Naive thymus-derived CD4-positive, alpha-beta T cell (primary cell): ENCODE results near the gene SPARCL1. TPM values are rescaled to one million over a fixed set of nuclear protein-coding genes. Genes with fewer than 3 reads are reported as not detected.

ENCODE experiments used
- ATAC-seq: fragments of 150-1000 bp; cut with Tn5 transposase; 2 replicates; pipeline ENCODE4 v1.10.0; 2021; ENCODE audit warnings: mild to moderate bottlenecking, moderate library complexity
- CTCF ChIA-PET: fragments of 350-600 bp; sonication (Branson Sonifier 250); formaldehyde crosslinking; loops from one replicate; lab custom pipeline; 2021; ENCODE audit warnings: antibody characterized with exemption; lab: Charles Lee
- POLR2A ChIA-PET: fragments of 350-600 bp; sonication (Branson Sonifier 250); formaldehyde crosslinking; loops from one replicate; lab custom pipeline; 2021; ENCODE audit warnings: antibody characterized with exemption, inconsistent platforms; lab: Charles Lee
- DNase-seq, 9 donors: peaks; one replicate each; pipeline versions ENCODE4 v3.0.0 to v3.0.0-alpha.2; 2020 to 2022; ENCODE audit warnings: mixed read lengths in 1 of 9
- H3K27ac ChIP-seq: one replicate; pipeline ENCODE4 v1.7.0; 2013; ENCODE audit warnings: mild to moderate bottlenecking, low read depth, low read length, moderate library complexity
- H3K27me3 ChIP-seq, 2 donors: one replicate each; pipeline ENCODE4 v1.7.0; 2013; ENCODE audit warnings: low read length in 2 of 2, mild to moderate bottlenecking in 2 of 2, moderate library complexity in 2 of 2; ENCODE audit not compliant: control insufficient read depth in 2 of 2, insufficient read depth in 2 of 2
- H3K36me3 ChIP-seq, 3 experiments: 1 replicate in 2 of 3; 2 replicates in 1 of 3; pipeline ENCODE4 v1.7.0; 2013; ENCODE audit warnings: low read length in 3 of 3, mild to moderate bottlenecking in 3 of 3, moderate library complexity in 1 of 3; ENCODE audit not compliant: insufficient read depth in 3 of 3, control insufficient read depth in 2 of 3
- H3K4me1 ChIP-seq, 2 donors: one replicate each; pipeline ENCODE4 v1.7.0; 2013; ENCODE audit warnings: low read length in 2 of 2, mild to moderate bottlenecking in 2 of 2, moderate library complexity in 1 of 2; ENCODE audit not compliant: control insufficient read depth in 2 of 2, insufficient read depth in 2 of 2
- H3K4me3 ChIP-seq: 2 replicates; pipeline ENCODE4 v1.7.0; 2013; ENCODE audit warnings: mild to moderate bottlenecking, low read length
- H3K9me3 ChIP-seq, 3 experiments: 1 replicate in 2 of 3; 2 replicates in 1 of 3; pipeline ENCODE4 v1.7.0; 2013; ENCODE audit warnings: low read length in 3 of 3; ENCODE audit not compliant: control insufficient read depth in 2 of 3
- H3K27ac Mint-ChIP-seq, 9 donors: one replicate each; pipeline ENCODE4 v1.8.0; 2020 to 2022; ENCODE audit warnings: mixed read lengths in 9 of 9, mild to moderate bottlenecking in 8 of 9, moderate library complexity in 5 of 9, inconsistent platforms in 2 of 9
- H3K27me3 Mint-ChIP-seq, 5 donors: one replicate each; pipeline ENCODE4 v1.8.0; 2021 to 2022; ENCODE audit warnings: mixed read lengths in 5 of 5, mild to moderate bottlenecking in 1 of 5
- H3K36me3 Mint-ChIP-seq, 5 donors: one replicate each; pipeline ENCODE4 v1.8.0; 2020 to 2022; ENCODE audit warnings: mixed read lengths in 5 of 5, mild to moderate bottlenecking in 3 of 5, inconsistent platforms in 1 of 5
- H3K4me1 Mint-ChIP-seq, 7 donors: one replicate each; pipeline ENCODE4 v1.8.0; 2020 to 2022; ENCODE audit warnings: mixed read lengths in 7 of 7, mild to moderate bottlenecking in 3 of 7, inconsistent platforms in 1 of 7
- H3K4me3 Mint-ChIP-seq, 10 donors: one replicate each; pipeline ENCODE4 v1.8.0; 2020 to 2022; ENCODE audit warnings: mild to moderate bottlenecking in 10 of 10, mixed read lengths in 10 of 10, moderate library complexity in 6 of 10, inconsistent platforms in 2 of 10
- H3K9me3 Mint-ChIP-seq, 11 donors: one replicate each; pipeline ENCODE4 v1.8.0; 2020 to 2022; ENCODE audit warnings: mixed read lengths in 11 of 11, mild to moderate bottlenecking in 4 of 11, inconsistent platforms in 1 of 11, moderate library complexity in 1 of 11
- intact Hi-C, 2 donors: fragments of 100-400 bp; cut with micrococcal nuclease; formaldehyde crosslinking; loops; one replicate each; pipeline ENCODE4 v1.15.1; 2023
- polyA plus RNA-seq, 2 donors: library from polyadenylated mRNA; unstranded; fragments of 300-500 nt; fragmentation: Illumina TruSeq; gene quantifications; one replicate each; pipeline ENCODE4 v1.2.3, GENCODE V29; 2021
- total RNA-seq, 6 experiments: library from RNA in 5 of 6; stranded (reverse) in 5 of 6; gene quantifications; 1 replicate in 5 of 6; 2 replicates in 1 of 6; pipeline ENCODE4 v1.2.3 and lab custom pipeline; 2021 to 2026

SPARCL1 gene
- total and polyA plus RNA-seq, 7 experiments from 2014 or later = not detected

- no peaks in the 10 kb centered on the region for H3K36me3 ChIP-seq
- H3K27ac ChIP-seq = no peak overlapping the region
- H3K9me3 ChIP-seq = no peaks in the 10 kb centered on the region
- H3K4me3 Mint-ChIP-seq = no peak overlapping the region
- intact Hi-C loops = no loop called here
- ChIA-PET CTCF (no interaction called here), POLR2A (no interaction called here)
- ATAC-seq (no peak), DNase-seq (no peak)
- H3K4me3 ChIP-seq = no peak overlapping the region
- no peak overlapping the region for H3K27ac Mint-ChIP-seq
- H3K4me1 Mint-ChIP-seq = peaks cover 0 to 2% (median 0%) of the 10 kb centered on the region in 7 donors
- H3K27me3 ChIP-seq = no peaks in the 10 kb centered on the region
- H3K27me3 Mint-ChIP-seq = peaks cover 0 to 15% (median 4%) of the 10 kb centered on the region in 5 donors
- H3K36me3 Mint-ChIP-seq = no peaks in the 10 kb centered on the region
- H3K4me1 ChIP-seq = no peaks in the 10 kb centered on the region
- H3K9me3 Mint-ChIP-seq = no peaks in the 10 kb centered on the region
Measured at GRCh38 chr4:87553182-87553581, 24.0 kb upstream of the SPARCL1 start.

GRCh38 chr4:87551361-87551760, 22.2 kb upstream of the SPARCL1 start:
- H3K27ac ChIP-seq = no peak overlapping the region
- no peak for DNase-seq
- ChIA-PET POLR2A (no interaction called here), CTCF (no interaction called here)
- peaks cover 4 to 15% (median 4%) of the 10 kb centered on the region in 5 donors for H3K27me3 Mint-ChIP-seq
- H3K9me3 Mint-ChIP-seq = no peaks in the 10 kb centered on the region
- no peak for ATAC-seq
- H3K27ac Mint-ChIP-seq = no peak overlapping the region
- H3K4me3 Mint-ChIP-seq = no peak overlapping the region
- H3K4me3 ChIP-seq = no peak overlapping the region
- H3K36me3 ChIP-seq = no peaks in the 10 kb centered on the region
- no peaks in the 10 kb centered on the region for H3K27me3 ChIP-seq
- intact Hi-C loops = no loop called here
- no peaks in the 10 kb centered on the region for H3K4me1 Mint-ChIP-seq
- no peaks in the 10 kb centered on the region for H3K9me3 ChIP-seq
- peaks cover 0 to 4% (median 0%) of the 10 kb centered on the region in 5 donors for H3K36me3 Mint-ChIP-seq
- H3K4me1 ChIP-seq = no peaks in the 10 kb centered on the region

- no peaks in the 10 kb centered on the region for H3K9me3 ChIP-seq
- ATAC-seq = no peak
- POLR2A ChIA-PET = no interaction called here
- intact Hi-C loops = no loop called here
- CTCF ChIA-PET = no interaction called here
- Mint-ChIP-seq H3K27ac (no peak overlapping the region), H3K9me3 (peaks cover 0 to 3% (median 0%) of the 10 kb centered on the region in 11 donors), H3K4me1 (no peaks in the 10 kb centered on the region), H3K4me3 (no peak overlapping the region), H3K36me3 (peaks cover 0 to 4% (median 0%) of the 10 kb centered on the region in 5 donors), H3K27me3 (peaks cover 11 to 19% (median 12%) of the 10 kb centered on the region in 5 donors)
- no peaks in the 10 kb centered on the region for H3K36me3 ChIP-seq
- no peaks in the 10 kb centered on the region for H3K27me3 ChIP-seq
- no peak for DNase-seq
- H3K4me3 ChIP-seq = no peak overlapping the region
- H3K27ac ChIP-seq = no peak overlapping the region
- H3K4me1 ChIP-seq = no peaks in the 10 kb centered on the region
Measured at GRCh38 chr4:87547016-87547708, 18.0 kb upstream of the SPARCL1 start.

- Mint-ChIP-seq H3K4me1 (no peaks in the 10 kb centered on the region), H3K9me3 (peaks cover 0 to 3% (median 0%) of the 10 kb centered on the region in 11 donors), H3K27me3 (peaks cover 5 to 19% (median 10%) of the 10 kb centered on the region in 5 donors), H3K4me3 (no peak overlapping the region), H3K36me3 (peaks cover 0 to 4% (median 0%) of the 10 kb centered on the region in 5 donors), H3K27ac (no peak overlapping the region)
- ChIA-PET CTCF (no interaction called here), POLR2A (no interaction called here)
- no peaks in the 10 kb centered on the region for H3K4me1 ChIP-seq
- intact Hi-C loops = loop anchor here in 1 of 2 donors (2.0 kb wide), 1 partner anchor 304 kb away; no protein-coding TSS in a partner anchor
- no peaks in the 10 kb centered on the region for H3K36me3 ChIP-seq
- DNase-seq (no peak), ATAC-seq (no peak)
- no peak overlapping the region for H3K27ac ChIP-seq
- no peak overlapping the region for H3K4me3 ChIP-seq
- H3K9me3 ChIP-seq = no peaks in the 10 kb centered on the region
- no peaks in the 10 kb centered on the region for H3K27me3 ChIP-seq
Measured at GRCh38 chr4:87545052-87545451, 15.9 kb upstream of the SPARCL1 start.

- Mint-ChIP-seq H3K27ac (no peak overlapping the region), H3K4me1 (no peaks in the 10 kb centered on the region), H3K9me3 (peaks cover 0 to 3% (median 0%) of the 10 kb centered on the region in 11 donors), H3K36me3 (peaks cover 0 to 4% (median 0%) of the 10 kb centered on the region in 5 donors), H3K27me3 (peaks cover 1 to 19% (median 9%) of the 10 kb centered on the region in 5 donors), H3K4me3 (no peak overlapping the region)
- ATAC-seq = no peak
- no peak overlapping the region for H3K4me3 ChIP-seq
- intact Hi-C loops = loop anchor here in 1 of 2 donors (2.0 kb wide), 1 partner anchor 305 kb away; no protein-coding TSS in a partner anchor
- H3K4me1 ChIP-seq = no peaks in the 10 kb centered on the region
- ChIA-PET CTCF (no interaction called here), POLR2A (no interaction called here)
- H3K9me3 ChIP-seq = no peaks in the 10 kb centered on the region
- no peaks in the 10 kb centered on the region for H3K27me3 ChIP-seq
- H3K36me3 ChIP-seq = no peaks in the 10 kb centered on the region
- no peak for DNase-seq
- H3K27ac ChIP-seq = no peak overlapping the region
Measured at GRCh38 chr4:87543835-87544461, 14.8 kb upstream of the SPARCL1 start.

- ATAC-seq = no peak
- POLR2A ChIA-PET = no interaction called here
- Mint-ChIP-seq H3K36me3 (peaks cover 0 to 4% (median 0%) of the 10 kb centered on the region in 5 donors), H3K4me3 (no peak overlapping the region), H3K27ac (no peak overlapping the region), H3K27me3 (peaks cover 1 to 19% (median 9%) of the 10 kb centered on the region in 5 donors), H3K9me3 (peaks cover 0 to 3% (median 0%) of the 10 kb centered on the region in 11 donors), H3K4me1 (no peaks in the 10 kb centered on the region)
- no peak for DNase-seq
- Histone ChIP-seq H3K27ac (no peak overlapping the region), H3K36me3 (no peaks in the 10 kb centered on the region), H3K4me1 (no peaks in the 10 kb centered on the region), H3K4me3 (no peak overlapping the region), H3K9me3 (no peaks in the 10 kb centered on the region), H3K27me3 (no peaks in the 10 kb centered on the region)
- intact Hi-C loops = no loop called here
- CTCF ChIA-PET = no interaction called here
Measured at GRCh38 chr4:87542734-87543312, 13.6 kb upstream of the SPARCL1 start.
